Stimulated activated CD4-positive, alpha-beta T cell treated with anti-CD3 and anti-CD28 coated beads, Interleukin-4, amount 100 ng/mL, for 48 hours (primary cell): ENCODE results near the gene SLC6A19.
"Not testable (repeated sequence)": the region's sequence is repeated elsewhere in the genome, so short reads cannot be mapped to it uniquely, and the experiment has no call there.

Experiments
- DNase-seq, 2 donors: peaks; one replicate each; pipeline ENCODE4 v3.0.0-alpha.2; 2020; ENCODE audit warnings: low read depth in 2 of 2

SLC6A19 gene

GRCh38 chr5:1222621-1223277, 21.4 kb downstream of the SLC6A19 start:
- DNase-seq: no peak

GRCh38 chr5:1223278-1223670, 21.9 kb downstream of the SLC6A19 start:
- DNase-seq: no peak

GRCh38 chr5:1224631-1225030, 23.2 kb downstream of the SLC6A19 start:
- DNase-seq: no peak

- no peak for DNase-seq
These were observed 23.7 kb downstream of the SLC6A19 start, which contains the start of gene SLC6A18 for GRCh38 chr5:1225081-1225480. TSS of gene SLC6A18 (plus strand) at chr5:1225381. CDS start at chr5:1225478, 97 bp downstream.

GRCh38 chr5:1226231-1226630, 24.8 kb downstream of the SLC6A19 start:
- DNase-seq: no peak

GRCh38 chr5:1226839-1227581, 25.6 kb downstream of the SLC6A19 start:
- no peak for DNase-seq

GRCh38 chr5:1227667-1228066, 26.3 kb downstream of the SLC6A19 start:
- no peak for DNase-seq

GRCh38 chr5:1228120-1228519, 26.7 kb downstream of the SLC6A19 start:
- no peak for DNase-seq

GRCh38 chr5:1229023-1229422, 27.6 kb downstream of the SLC6A19 start:
- DNase-seq: not testable (repeated sequence)

GRCh38 chr5:1229822-1230221, 28.4 kb downstream of the SLC6A19 start:
- DNase-seq: no peak

GRCh38 chr5:1230551-1230950, 29.2 kb downstream of the SLC6A19 start:
- no peak for DNase-seq

GRCh38 chr5:1231354-1231905, 30.0 kb downstream of the SLC6A19 start:
- DNase-seq: no peak

- DNase-seq: no peak
These were observed 31.4 kb downstream of the SLC6A19 start for GRCh38 chr5:1232780-1233179.

- no peak for DNase-seq
These were observed 34.0 kb downstream of the SLC6A19 start for GRCh38 chr5:1235379-1235778.

- no peak for DNase-seq
These were observed 34.4 kb downstream of the SLC6A19 start for GRCh38 chr5:1235838-1236237.

GRCh38 chr5:1239505-1240251, 38.3 kb downstream of the SLC6A19 start:
- DNase-seq: no peak

GRCh38 chr5:1240496-1241260, 39.3 kb downstream of the SLC6A19 start:
- DNase-seq: no peak

GRCh38 chr5:1241509-1242080, 40.2 kb downstream of the SLC6A19 start:
- no peak for DNase-seq

GRCh38 chr5:1242733-1243486, 41.5 kb downstream of the SLC6A19 start:
- no peak for DNase-seq

- DNase-seq: no peak
These were observed 42.2 kb downstream of the SLC6A19 start for GRCh38 chr5:1243487-1244130.
